ENCODE data around the gene SETDB1. TPM values are rescaled to one million over a fixed set of nuclear protein-coding genes. Genes with fewer than 3 reads are reported as not detected.

Gene SETDB1
- total RNA-seq, 1 experiment from 2014 or later = 51.1 TPM

DNA sequence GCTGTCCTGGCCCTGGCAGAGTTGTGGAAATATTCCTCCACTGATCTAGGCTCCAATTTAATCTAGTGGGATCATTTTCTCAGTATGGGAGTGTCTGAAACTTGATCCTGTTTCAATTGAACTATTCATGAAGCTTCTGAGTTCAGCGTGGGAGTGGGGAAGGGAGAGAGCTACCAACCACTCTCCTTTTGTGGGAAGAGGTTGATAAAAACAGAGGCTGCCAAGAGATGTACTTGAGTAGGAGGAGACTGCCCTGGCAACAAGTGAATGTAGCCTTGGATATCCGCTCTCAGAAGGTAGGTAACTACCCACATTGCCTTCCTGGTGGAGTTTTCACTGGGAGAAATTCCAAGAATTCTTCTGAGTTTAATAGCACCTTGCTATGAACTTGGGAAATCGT, 39.1 kb upstream of the SETDB1 start, which contains the start of gene CTXND2:
Gene CTXND2, plus strand, starts transcription at position 119 of the 400 bp plus-strand sequence. CDS start 25,179 bp downstream, outside the sequence.
- H3K4me3 ChIP-seq = no peak within 1 kb of the TSS
- H3F3A ChIP-seq (ENCODE audit: insufficient read depth, low read depth) = peaks cover 8% of the 10 kb centered on the region
- H3K27me3 ChIP-seq (ENCODE audit: insufficient read depth, low read depth) = no peaks in the 10 kb centered on the region
- no peaks in the 10 kb centered on the region for H4K20me1 ChIP-seq (ENCODE audit: insufficient read depth)
- no TSS peak for BruUV-seq (replicated peaks)
- POLR2A ChIA-PET (ENCODE audit: unreplicated experiment) = interaction anchor here (0.6 kb wide), 1 partner anchor 258 kb away, joined by 4 read pairs; the partner anchor contains the start of gene ENSA
- CTCF ChIA-PET = no interaction called here
- no peak within 1 kb of the TSS for H3K27ac ChIP-seq
- no peaks in the 10 kb centered on the region for H3K36me3 ChIP-seq (ENCODE audit: low read depth)
- H3K9me2 ChIP-seq (ENCODE audit: insufficient read depth) = no peaks in the 10 kb centered on the region
- H2AFZ ChIP-seq = 0 out of 2 replicates have a peak within 1 kb of the TSS, but pooled peaks have one; percentile 37
- H3K4me2 ChIP-seq = no peak within 1 kb of the TSS
- H3K79me2 ChIP-seq (ENCODE audit: low read depth) = no peaks in the 10 kb centered on the region
- TF ChIP-seq, protein P1, sequence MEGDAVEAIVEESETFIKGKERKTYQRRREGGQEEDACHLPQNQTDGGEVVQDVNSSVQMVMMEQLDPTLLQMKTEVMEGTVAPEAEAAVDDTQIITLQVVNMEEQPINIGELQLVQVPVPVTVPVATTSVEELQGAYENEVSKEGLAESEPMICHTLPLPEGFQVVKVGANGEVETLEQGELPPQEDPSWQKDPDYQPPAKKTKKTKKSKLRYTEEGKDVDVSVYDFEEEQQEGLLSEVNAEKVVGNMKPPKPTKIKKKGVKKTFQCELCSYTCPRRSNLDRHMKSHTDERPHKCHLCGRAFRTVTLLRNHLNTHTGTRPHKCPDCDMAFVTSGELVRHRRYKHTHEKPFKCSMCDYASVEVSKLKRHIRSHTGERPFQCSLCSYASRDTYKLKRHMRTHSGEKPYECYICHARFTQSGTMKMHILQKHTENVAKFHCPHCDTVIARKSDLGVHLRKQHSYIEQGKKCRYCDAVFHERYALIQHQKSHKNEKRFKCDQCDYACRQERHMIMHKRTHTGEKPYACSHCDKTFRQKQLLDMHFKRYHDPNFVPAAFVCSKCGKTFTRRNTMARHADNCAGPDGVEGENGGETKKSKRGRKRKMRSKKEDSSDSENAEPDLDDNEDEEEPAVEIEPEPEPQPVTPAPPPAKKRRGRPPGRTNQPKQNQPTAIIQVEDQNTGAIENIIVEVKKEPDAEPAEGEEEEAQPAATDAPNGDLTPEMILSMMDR (conservative IDR thresholded peaks at IDR 0.05) = no peak
- TF ChIP-seq EZH2 (IDR thresholded peaks at IDR 0.05; ENCODE audit: low read depth) = no peak
- H3K9me3 ChIP-seq (ENCODE audit: insufficient read depth, low read depth) = no peaks in the 10 kb centered on the region
- peaks cover 5% of the 10 kb centered on the region for H3K4me1 ChIP-seq (replicated peaks; ENCODE audit: insufficient read depth)
- DNase-seq = no peak
- intact Hi-C loops (cut with micrococcal nuclease; ENCODE audit: unreplicated experiment) = no loop called here

DNA sequence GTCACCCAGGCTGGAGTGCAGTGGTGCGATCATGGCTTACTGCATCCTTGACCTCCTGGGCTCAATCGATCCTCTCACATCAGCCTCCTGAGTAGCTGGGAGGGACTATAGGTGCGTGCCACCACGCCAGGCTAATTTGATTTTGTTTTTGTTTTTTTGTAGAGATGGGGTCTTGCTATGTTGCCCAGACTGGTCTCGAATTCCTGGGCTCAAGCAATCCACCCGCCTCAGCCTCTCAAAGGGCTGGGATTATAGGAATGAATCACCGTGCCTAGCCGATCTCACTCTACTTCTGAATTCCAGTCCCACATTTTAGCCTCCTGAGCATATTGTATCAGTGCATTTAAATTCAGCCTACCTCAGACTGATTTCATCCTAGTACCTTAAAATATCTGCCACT, 37.4 kb upstream of the SETDB1 start:
- H3K4me2 ChIP-seq = no peak overlapping the region

DNA sequence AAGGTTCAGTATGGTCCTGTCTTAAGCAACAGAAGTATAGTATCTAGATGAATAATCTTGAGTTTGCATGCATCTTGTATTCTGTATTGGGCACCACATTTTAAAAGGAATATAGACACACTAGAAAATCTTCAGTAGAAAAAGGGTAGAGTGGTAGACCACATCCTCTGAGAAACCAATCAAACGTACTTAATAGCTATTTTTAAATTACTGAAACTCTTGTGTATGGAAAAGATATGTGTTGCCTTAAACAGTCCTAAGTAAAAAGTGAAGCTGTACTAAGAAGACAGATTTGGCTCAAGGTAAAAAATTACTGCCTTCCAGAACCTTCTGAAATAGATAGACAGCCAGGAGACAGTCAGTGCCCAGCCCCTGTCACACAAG, 36.1 kb upstream of the SETDB1 start:
- Histone ChIP-seq H3K79me2 (ENCODE audit: low read depth) (no peaks in the 10 kb centered on the region), H3K9me2 (ENCODE audit: insufficient read depth) (0 out of 2 replicates have a peak, but pooled peaks cover 4% of the 10 kb centered on the region), H3K4me3 (no peak overlapping the region), H3K9me3 (ENCODE audit: insufficient read depth, low read depth) (no peaks in the 10 kb centered on the region), H2AFZ (no peak overlapping the region), H4K20me1 (ENCODE audit: insufficient read depth) (no peaks in the 10 kb centered on the region), H3K36me3 (ENCODE audit: low read depth) (no peaks in the 10 kb centered on the region), H3K27ac (no peak overlapping the region), H3K4me1 (replicated peaks; ENCODE audit: insufficient read depth) (peaks cover under 1% of the 10 kb centered on the region; the same call in 1 of the 2 replicates), H3F3A (ENCODE audit: insufficient read depth, low read depth) (no peaks in the 10 kb centered on the region), H3K27me3 (ENCODE audit: insufficient read depth, low read depth) (no peaks in the 10 kb centered on the region), H3K4me2 (no peak overlapping the region)
- intact Hi-C loops (cut with micrococcal nuclease; ENCODE audit: unreplicated experiment) = no loop called here
- CTCF ChIA-PET = no interaction called here
- POLR2A ChIA-PET (ENCODE audit: unreplicated experiment) = interaction anchor here (0.5 kb wide), 1 partner anchor 177 kb away, joined by 6 read pairs; no protein-coding TSS in a partner anchor
- TF ChIP-seq, protein P1 (conservative IDR thresholded peaks at IDR 0.05) = no peak
- no peak for TF ChIP-seq EZH2 (IDR thresholded peaks at IDR 0.05; ENCODE audit: low read depth)
- DNase-seq = no peak
- no TSS peak for BruUV-seq (replicated peaks)

More for the DNA sequence above, 37.4 kb upstream of the SETDB1 start:
- Histone ChIP-seq H3K27ac (no peak overlapping the region), H3F3A (ENCODE audit: insufficient read depth, low read depth) (0 out of 2 replicates have a peak, but pooled peaks cover under 1% of the 10 kb centered on the region), H3K4me1 (replicated peaks; ENCODE audit: insufficient read depth) (no peaks in the 10 kb centered on the region), H3K79me2 (ENCODE audit: low read depth) (no peaks in the 10 kb centered on the region), H2AFZ (no peak overlapping the region), H3K9me2 (ENCODE audit: insufficient read depth) (0 out of 2 replicates have a peak, but pooled peaks cover 4% of the 10 kb centered on the region), H3K9me3 (ENCODE audit: insufficient read depth, low read depth) (no peaks in the 10 kb centered on the region), H3K4me3 (no peak overlapping the region), H3K27me3 (ENCODE audit: insufficient read depth, low read depth) (no peaks in the 10 kb centered on the region), H4K20me1 (ENCODE audit: insufficient read depth) (no peaks in the 10 kb centered on the region), H3K36me3 (ENCODE audit: low read depth) (no peaks in the 10 kb centered on the region)
- CTCF ChIA-PET = interaction anchor here (0.6 kb wide), 1 partner anchor 436 kb away, joined by 6 read pairs; no protein-coding TSS in a partner anchor
- intact Hi-C loops (cut with micrococcal nuclease; ENCODE audit: unreplicated experiment) = no loop called here
- no peak for DNase-seq
- BruUV-seq (replicated peaks) = no TSS peak
- POLR2A ChIA-PET (ENCODE audit: unreplicated experiment) = no interaction called here
- TF ChIP-seq, protein P1 (conservative IDR thresholded peaks at IDR 0.05) = no peak
- no peak for TF ChIP-seq EZH2 (IDR thresholded peaks at IDR 0.05; ENCODE audit: low read depth)
